ENCODE measurements around the gene UGT1A8.

DNA sequence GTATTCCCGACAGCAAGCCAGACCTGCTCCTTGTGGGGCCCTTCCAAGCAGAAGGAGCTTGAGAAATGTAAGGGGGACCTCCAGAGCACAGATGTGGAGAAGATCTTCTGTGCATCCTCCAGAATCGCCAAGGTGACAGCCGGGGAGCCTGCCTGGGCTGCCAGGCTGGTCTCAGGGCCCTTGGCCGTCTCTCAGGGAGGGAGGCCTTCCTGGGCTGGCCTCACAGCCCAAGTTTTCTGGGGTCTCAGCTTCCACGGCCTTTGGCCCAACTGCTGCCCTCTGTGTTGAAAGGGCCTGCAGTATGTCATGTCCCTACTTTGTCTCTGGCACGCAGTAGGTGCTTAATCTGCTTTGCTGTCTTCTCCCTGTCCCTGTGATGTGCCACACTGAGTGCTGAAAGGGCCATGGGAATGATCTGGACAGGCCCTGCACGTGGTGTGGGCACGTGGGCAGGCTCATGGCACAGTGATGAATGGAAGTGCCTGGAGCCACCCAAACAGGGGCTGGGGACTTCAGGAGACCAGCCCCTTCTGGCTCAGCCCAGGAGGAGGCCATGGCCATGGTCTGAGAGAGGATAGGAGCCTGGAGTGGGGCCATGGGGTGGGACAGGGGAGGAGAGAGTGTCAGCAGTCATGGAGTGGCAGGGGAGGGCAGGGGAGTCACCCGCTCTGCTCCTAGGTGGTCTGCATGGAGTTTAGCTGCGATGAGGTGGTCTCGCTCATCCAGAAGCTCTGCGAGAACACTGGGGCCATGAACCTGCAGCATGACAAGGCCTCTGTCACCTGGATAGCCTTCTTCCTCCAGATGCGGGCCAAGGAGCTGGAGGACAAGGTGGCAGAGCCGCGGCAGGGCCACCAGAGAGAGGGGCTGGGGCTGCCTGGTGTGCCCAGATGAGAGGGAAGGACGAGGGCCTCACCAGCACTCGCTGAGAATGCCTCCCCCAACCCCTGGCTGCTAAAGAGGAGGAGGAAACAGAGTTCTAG, 201.5 kb downstream of the UGT1A8 start:
- TF ChIP-seq, protein P1, sequence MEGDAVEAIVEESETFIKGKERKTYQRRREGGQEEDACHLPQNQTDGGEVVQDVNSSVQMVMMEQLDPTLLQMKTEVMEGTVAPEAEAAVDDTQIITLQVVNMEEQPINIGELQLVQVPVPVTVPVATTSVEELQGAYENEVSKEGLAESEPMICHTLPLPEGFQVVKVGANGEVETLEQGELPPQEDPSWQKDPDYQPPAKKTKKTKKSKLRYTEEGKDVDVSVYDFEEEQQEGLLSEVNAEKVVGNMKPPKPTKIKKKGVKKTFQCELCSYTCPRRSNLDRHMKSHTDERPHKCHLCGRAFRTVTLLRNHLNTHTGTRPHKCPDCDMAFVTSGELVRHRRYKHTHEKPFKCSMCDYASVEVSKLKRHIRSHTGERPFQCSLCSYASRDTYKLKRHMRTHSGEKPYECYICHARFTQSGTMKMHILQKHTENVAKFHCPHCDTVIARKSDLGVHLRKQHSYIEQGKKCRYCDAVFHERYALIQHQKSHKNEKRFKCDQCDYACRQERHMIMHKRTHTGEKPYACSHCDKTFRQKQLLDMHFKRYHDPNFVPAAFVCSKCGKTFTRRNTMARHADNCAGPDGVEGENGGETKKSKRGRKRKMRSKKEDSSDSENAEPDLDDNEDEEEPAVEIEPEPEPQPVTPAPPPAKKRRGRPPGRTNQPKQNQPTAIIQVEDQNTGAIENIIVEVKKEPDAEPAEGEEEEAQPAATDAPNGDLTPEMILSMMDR (IDR thresholded peaks at IDR 0.05; ENCODE audit: poor library complexity) = no peak
- TF ChIP-seq EZH2 (IDR thresholded peaks at IDR 0.05; ENCODE audit: borderline replicate concordance) = no peak

All from hepatocyte (in vitro differentiated cells).